Measurements from ENCODE around the gene PTPRU.
"Not testable (repeated sequence)": the region's sequence is repeated elsewhere in the genome, so short reads cannot be mapped to it uniquely, and the experiment has no call there.

Gene PTPRU

GRCh38 chr1:29298246-29298645, 61.9 kb downstream of the PTPRU start:
- no peak for DNase-seq

DNA sequence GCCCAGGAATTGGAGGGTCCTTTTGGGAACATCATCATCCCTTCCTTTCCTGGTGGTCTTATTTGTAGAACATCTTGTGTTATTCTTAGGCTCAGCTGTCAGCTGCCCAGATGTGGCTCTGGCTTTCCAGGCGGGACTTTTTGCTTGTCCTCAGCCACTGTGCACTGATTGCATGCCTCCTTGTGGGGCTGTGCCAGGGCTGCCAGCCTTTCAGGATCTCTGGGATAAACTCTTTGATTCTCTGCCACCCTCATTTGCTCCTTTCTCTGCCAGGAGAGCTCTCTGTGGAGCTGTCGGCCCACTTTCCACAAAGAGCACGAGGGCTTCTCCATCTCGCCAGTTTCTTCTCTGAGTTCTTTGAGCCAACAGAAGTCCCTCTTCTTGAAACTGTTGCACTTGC, 63.1 kb downstream of the PTPRU start:
- no peak for DNase-seq

DNA sequence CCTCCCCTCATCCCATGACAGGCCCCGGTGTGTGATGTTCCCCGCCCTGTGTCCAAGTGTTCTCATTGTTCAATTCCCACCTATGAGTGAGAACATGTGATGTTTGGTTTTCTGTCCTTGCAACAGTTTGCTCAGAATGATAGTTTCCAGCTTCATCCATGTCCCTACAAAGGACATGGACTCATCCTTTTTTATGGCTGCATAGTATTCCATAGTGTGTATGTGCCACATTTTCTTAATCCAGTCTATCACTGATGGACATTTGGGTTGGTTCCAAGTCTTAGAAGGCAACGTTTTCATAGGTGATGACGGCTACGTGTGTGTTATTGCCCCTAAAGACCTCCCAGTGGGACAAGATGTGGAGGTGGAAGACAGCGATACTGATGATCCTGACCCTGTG, 65.4 kb downstream of the PTPRU start:
- DNase-seq: not testable (repeated sequence)

DNA sequence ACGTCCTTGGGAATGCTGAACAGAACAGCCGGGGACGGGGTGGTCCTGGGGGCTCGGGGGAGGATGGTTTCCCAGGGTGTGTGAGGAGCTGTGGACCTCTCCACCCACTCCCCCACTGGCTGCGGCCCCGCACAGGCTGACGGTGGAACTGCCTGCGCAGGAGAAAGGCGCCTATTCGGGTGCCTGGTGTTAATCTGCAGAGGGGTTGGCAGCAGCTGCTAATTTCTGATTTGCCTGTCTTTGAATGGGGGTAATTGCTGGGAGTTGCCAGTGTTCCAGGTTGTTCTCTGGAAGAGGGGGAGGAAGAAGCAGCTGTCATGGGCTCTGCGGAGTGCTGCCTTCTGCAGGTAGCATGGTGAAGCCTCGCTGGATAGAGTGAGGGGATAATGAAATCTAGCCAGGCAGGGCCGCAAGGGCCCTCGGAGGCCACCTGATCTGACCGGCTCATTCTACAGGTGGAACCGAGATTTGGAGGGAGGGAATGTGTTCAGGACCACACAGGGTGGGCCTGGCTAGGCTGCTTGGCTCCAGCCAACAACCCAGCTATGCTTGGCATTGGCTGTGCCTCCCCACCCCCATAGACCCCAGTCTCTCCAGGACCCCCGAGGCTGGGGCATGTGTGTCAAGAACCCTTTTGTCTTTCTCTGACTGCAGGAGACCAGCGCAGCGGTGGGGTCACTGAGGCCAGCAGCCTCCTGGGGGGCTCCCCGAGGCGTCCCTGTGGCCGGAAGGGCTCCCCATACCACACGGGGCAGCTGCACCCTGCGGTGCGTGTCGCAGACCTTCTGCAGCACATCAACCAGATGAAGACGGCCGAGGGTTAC, 67.1 kb downstream of the PTPRU start:
- peak; percentile 18 for DNase-seq

GRCh38 chr1:29304025-29304684, 67.8 kb downstream of the PTPRU start:
- no peak for DNase-seq

GRCh38 chr1:29305943-29306342, 69.6 kb downstream of the PTPRU start:
- DNase-seq: no peak

DNA sequence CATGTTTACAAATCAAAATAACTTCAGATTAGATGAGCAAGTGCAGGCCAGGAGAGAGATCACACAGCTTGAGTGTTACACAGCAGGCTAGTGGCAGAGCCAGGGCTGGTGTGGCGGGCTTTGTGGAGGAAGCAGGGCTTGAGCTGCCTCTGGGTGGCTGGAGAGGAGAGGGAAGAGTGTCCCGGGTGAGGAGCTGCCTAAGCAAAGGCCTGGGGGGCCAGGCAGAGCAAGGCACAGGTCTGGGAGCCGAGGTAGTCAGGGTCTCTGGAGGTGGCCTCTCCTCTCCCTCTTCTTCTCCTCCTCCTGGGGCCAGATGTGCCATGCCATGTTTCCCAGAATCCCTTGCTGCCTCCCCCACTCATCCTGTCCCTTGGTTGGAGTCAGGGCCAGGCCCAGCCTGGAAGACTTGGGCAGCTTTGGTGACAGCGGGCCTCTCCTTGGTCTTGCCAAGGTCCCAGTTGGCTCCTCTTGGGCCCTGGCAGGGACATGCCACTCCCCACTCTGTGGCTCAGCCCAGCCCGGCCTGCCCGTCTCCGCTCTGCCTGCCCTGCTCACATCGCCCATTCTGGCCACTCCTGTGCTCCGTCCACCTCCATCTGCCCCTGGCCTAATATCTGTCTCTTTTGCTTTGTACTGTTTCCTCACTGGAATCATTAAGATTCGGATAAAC, 70.3 kb downstream of the PTPRU start:
- no peak for DNase-seq

GRCh38 chr1:29309075-29309474, 72.8 kb downstream of the PTPRU start:
- DNase-seq: no peak

- no peak for DNase-seq
These were observed 73.3 kb downstream of the PTPRU start for GRCh38 chr1:29309621-29310020.

GRCh38 chr1:29310616-29311180, 74.4 kb downstream of the PTPRU start:
- no peak for DNase-seq

DNA sequence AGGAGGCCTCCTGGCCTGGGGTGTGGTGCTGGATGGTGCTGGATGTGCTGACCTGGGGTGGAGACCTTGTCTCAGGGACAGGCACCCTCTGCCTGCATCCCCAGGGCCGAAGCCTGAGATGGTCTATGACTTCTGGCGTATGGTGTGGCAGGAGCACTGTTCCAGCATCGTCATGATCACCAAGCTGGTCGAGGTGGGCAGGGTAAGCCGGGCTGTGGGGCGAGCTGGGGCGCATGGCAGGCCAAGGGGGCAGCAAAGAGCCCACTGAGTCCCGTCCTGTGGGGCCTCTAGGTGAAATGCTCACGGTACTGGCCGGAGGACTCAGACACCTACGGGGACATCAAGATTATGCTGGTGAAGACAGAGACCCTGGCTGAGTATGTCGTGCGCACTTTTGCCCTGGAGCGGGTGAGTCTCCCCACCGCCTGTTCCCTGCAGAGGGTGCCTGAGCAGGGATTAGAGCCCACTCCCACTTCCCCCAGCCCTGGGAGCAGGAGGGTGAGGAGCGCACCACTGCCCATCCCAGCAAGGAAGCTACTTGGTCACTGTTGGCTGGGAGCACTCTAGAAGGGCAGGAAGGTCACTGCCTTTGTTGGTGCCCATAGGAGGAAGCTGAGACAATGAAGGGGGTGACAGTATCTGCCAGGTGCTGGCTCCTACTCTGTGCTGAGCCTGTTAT, 75.2 kb downstream of the PTPRU start:
- no peak for DNase-seq

GRCh38 chr1:29312469-29313461, 76.4 kb downstream of the PTPRU start:
- no peak for DNase-seq

GRCh38 chr1:29314685-29315084, 78.4 kb downstream of the PTPRU start:
- not testable (repeated sequence) for DNase-seq

- DNase-seq: no peak
These were observed 78.9 kb downstream of the PTPRU start for GRCh38 chr1:29315262-29315661.

GRCh38 chr1:29315876-29316275, 79.6 kb downstream of the PTPRU start:
- DNase-seq: no peak

DNA sequence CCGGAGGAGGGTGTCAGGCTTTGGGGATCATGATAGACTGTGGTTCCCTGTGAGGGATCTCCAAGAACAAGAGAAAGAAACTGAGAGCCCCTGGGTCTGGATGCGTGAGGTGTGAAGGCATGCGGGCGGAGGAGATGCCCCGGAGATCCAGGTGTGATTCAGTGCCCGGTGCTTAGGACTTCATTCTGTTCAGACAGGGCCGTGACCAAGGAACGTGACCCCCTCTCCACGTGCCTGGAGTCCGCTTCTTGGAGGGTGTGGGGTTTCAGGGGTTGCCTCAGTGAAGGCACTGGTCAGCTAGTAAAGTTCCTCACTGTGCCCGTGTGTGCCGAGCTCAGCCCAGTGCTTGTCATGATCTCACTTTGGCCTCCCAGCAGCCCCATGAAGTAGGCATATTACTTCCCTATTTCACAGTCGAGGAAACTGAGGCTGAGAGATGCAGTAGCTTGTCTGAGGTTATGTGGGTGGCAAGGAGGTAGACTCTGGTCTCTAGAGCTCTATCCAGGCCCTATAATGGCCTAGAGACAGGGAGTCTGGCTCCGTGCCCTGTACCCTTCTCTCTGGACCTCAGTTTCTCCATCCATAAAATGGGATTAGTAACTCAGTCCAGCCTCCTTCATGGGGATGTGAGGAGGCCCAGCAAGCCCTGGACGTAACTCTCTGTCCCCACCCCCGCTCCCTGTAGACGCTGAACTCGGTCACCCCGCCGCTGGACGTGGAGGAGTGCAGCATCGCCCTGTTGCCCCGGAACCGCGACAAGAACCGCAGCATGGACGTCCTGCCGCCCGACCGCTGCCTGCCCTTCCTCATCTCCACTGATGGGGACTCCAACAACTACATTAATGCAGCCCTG, 81.0 kb downstream of the PTPRU start:
- no peak for DNase-seq

DNA sequence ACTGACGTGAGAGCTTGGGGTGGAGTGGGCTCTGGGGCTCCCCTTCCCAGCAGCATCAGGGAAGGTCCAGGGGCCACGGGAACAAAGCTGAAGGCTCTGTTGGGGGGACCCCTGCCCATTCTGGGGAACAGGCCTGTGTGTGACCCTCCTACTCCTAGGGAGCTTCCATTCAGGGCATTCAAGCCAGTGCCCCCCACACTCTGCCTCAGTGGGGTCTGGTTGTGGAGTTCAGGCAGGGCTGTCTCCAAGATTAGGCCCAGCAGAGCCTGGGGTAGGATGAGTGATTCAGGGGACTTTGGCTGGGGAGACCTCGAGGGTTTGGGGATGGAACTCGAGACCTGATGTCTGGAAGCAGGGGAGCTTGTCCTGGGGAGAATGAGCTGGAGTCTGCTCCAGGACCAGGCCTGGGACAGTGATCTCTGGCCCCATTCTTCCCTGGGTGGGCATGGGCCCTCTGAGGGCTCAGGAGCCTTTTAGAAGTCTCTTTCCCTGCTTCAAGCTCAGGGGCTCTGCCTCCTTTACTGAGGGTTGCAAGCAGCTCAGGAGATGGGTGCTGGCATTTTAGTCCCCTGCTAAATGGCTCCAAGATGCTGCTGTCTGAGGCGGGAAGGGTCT, 81.7 kb downstream of the PTPRU start:
- DNase-seq: no peak

- DNase-seq: no peak
These were observed 82.4 kb downstream of the PTPRU start for GRCh38 chr1:29318724-29319123.

- DNase-seq: no peak
These were observed 83.2 kb downstream of the PTPRU start for GRCh38 chr1:29319300-29320110.

Measured in NCI-H526 treated with DMSO at 0.1 percent for 48 hours (cell line).